Small intestine (tissue), 7 donors: ENCODE results near the gene TNFRSF1B. TPM values are rescaled to one million over a fixed set of nuclear protein-coding genes. Genes with fewer than 3 reads are reported as not detected.

Experiments used
- DNase-seq, 2 donors: peaks; one replicate each; pipeline versions ENCODE4 v3.0.0 to v3.0.0-alpha.2; 2013
- FAIRE-seq: peaks from 2 replicates; lab custom pipeline; 2012; peaks lifted over from hg19 to GRCh38; lab: Jason Lieb, UNC
- H3K27ac ChIP-seq, 3 donors: one replicate each; pipeline ENCODE4 v1.5.1; 2013; ENCODE audit warnings: low read length in 2 of 3, mild to moderate bottlenecking in 2 of 3, control low read depth in 1 of 3, inconsistent platforms in 1 of 3, low read depth in 1 of 3, moderate library complexity in 1 of 3
- H3K27me3 ChIP-seq, 3 donors: one replicate each; pipeline ENCODE4 v1.6.1; 2013; ENCODE audit warnings: low read length in 3 of 3, inconsistent platforms in 1 of 3; ENCODE audit not compliant: control insufficient read depth in 3 of 3, insufficient read depth in 3 of 3
- H3K36me3 ChIP-seq, 3 donors: one replicate each; pipeline ENCODE4 v1.6.1; 2013; ENCODE audit warnings: low read length in 3 of 3, inconsistent platforms in 1 of 3, low read depth in 1 of 3, mild to moderate bottlenecking in 1 of 3, moderate library complexity in 1 of 3; ENCODE audit not compliant: control insufficient read depth in 3 of 3, insufficient read depth in 2 of 3
- H3K4me1 ChIP-seq, 3 donors: one replicate each; pipeline ENCODE4 v1.6.1; 2013; ENCODE audit warnings: low read length in 2 of 3, inconsistent platforms in 1 of 3, low read depth in 1 of 3, mild to moderate bottlenecking in 1 of 3, moderate library complexity in 1 of 3; ENCODE audit not compliant: control insufficient read depth in 3 of 3, insufficient read depth in 2 of 3
- H3K4me3 ChIP-seq, 3 donors: one replicate each; pipeline ENCODE4 v1.5.1; 2013; ENCODE audit warnings: low read length in 3 of 3, control low read depth in 1 of 3, inconsistent platforms in 1 of 3, low read depth in 1 of 3, mild to moderate bottlenecking in 1 of 3, moderate library complexity in 1 of 3
- H3K9me3 ChIP-seq, 2 donors: one replicate each; pipeline ENCODE4 v1.6.1; 2013; ENCODE audit warnings: low read depth in 1 of 2, low read length in 1 of 2; ENCODE audit not compliant: control insufficient read depth in 2 of 2, insufficient read depth in 1 of 2
- WGBS, 3 donors: extraction: QIAGEN DNeasy Blood & Tissue Kit; methylation state at CpG; one replicate each; pipeline ENCODE4 v1.1.7; 2013; 5-methylcytosine and 5-hydroxymethylcytosine counted together
- polyA plus RNA-seq, 4 donors: library from polyadenylated mRNA; stranded (reverse) in 3 of 4; unstranded in 1 of 4; fragments of 200-250 nt in 3 of 4; fragments of 120-200 nt in 1 of 4; gene quantifications; one replicate each; pipeline versions ENCODE4 v1.2.1 to v1.2.3, GENCODE V29; 2013
- donor health status: healthy with polysubstance abuse.
- donor health status: control.
- donor health status: control.
- donor health status: Bipolar disorder and iron deficiency.
- donor health status: healthy.

Gene TNFRSF1B
- polyA plus RNA-seq, 4 donors: 16.0 to 30.4 (median 18.6) TPM

DNA sequence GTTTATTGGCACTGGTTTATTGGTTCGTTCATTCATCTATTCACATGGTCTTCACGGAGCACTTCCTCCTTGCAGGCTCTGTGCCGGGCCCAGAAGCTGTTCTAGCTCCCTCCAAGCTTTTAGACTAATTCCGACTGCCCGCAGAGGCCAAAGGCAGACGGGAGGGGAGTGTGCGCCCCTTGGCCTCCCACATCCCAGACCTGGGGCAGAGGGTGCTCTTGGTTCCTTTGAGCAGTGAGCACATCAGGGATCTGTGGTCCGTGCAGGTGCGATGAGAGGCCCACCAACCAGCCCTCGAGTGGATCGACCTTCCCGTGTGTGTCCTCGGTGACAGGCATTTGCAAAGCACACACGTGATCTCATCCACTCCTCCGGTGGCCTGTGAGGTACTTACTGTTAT lies 38.7 kb upstream of the TNFRSF1B start:
- DNase-seq: no peak
- H3K4me3 ChIP-seq: no peak overlapping the region
- no peaks in the 10 kb centered on the region for H3K36me3 ChIP-seq
- no peaks in the 10 kb centered on the region for H3K27me3 ChIP-seq
- no peaks in the 10 kb centered on the region for H3K9me3 ChIP-seq
- peaks cover 0 to 16% (median 3%) of the 10 kb centered on the region in 3 donors for H3K4me1 ChIP-seq
- WGBS, 3 donors: 88 to 92% (median 89%) methylated on average over 15 of the region's 15 CpGs
- FAIRE-seq: no peak
- H3K27ac ChIP-seq: no peak overlapping the region

GRCh38 chr1:12129624-12130023 lies 37.2 kb upstream of the TNFRSF1B start:
- no peak for FAIRE-seq

GRCh38 chr1:12130466-12131130 lies 36.2 kb upstream of the TNFRSF1B start:
- Histone ChIP-seq H3K27me3 (no peaks in the 10 kb centered on the region), H3K4me1 (peaks cover 0 to 14% (median 3%) of the 10 kb centered on the region in 3 donors), H3K27ac (peak overlapping the region in 1 of 3 donors; percentile 8), H3K36me3 (no peaks in the 10 kb centered on the region), H3K4me3 (no peak overlapping the region), H3K9me3 (no peaks in the 10 kb centered on the region)
- 67 to 70% (median 68%) methylated on average over 13 of the region's 13 CpGs for WGBS, 3 donors
- DNase-seq (no peak), FAIRE-seq (no peak)

More at GRCh38 chr1:12129624-12130023, 37.2 kb upstream of the TNFRSF1B start:
- Histone ChIP-seq H3K27ac (no peak overlapping the region), H3K4me1 (peaks cover 0 to 16% (median 3%) of the 10 kb centered on the region in 3 donors), H3K4me3 (no peak overlapping the region), H3K36me3 (no peaks in the 10 kb centered on the region), H3K27me3 (no peaks in the 10 kb centered on the region), H3K9me3 (no peaks in the 10 kb centered on the region)
- whole genome bisulfite sequencing, 3 donors: 61 to 72% (median 64%) methylated on average over 12 of the region's 12 CpGs
- peak in 1 of 2 donors; percentile 51 for DNase-seq

- Histone ChIP-seq H3K27ac (no peak overlapping the region), H3K9me3 (no peaks in the 10 kb centered on the region), H3K4me3 (no peak overlapping the region), H3K36me3 (no peaks in the 10 kb centered on the region), H3K27me3 (no peaks in the 10 kb centered on the region), H3K4me1 (peaks cover 0 to 19% (median 3%) of the 10 kb centered on the region in 3 donors)
- no peak for FAIRE-seq
- WGBS, 3 donors: 84 to 92% (median 90%) methylated on average over 8 of the region's 8 CpGs
- DNase-seq: no peak
These were observed 34.7 kb upstream of the TNFRSF1B start for GRCh38 chr1:12132078-12132477.

DNA sequence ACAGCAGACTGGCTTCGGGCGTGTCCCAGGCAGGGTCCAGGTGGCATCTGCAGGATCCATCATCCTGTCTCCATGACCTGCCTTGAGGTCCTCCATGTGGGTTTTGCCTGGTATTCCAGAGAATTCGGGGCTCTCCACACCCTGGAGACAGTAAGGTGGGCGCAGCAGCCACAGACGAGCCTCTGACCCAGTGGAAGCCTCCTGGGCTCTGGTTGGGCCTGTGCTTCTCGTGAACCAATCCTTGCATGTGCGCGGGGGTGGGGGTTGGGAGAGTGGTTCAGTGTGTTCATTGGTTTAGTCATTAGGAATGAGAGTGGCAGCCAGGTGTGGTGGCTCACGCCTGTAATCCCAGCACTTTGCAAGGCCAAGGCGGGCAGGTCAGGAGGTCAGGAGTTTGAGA lies 32.1 kb upstream of the TNFRSF1B start:
- FAIRE-seq: no peak
- no peaks in the 10 kb centered on the region for H3K36me3 ChIP-seq
- no peak overlapping the region for H3K27ac ChIP-seq
- no peaks in the 10 kb centered on the region for H3K27me3 ChIP-seq
- H3K4me3 ChIP-seq: no peak overlapping the region
- WGBS, 3 donors: 91 to 97% (median 95%) methylated on average over 10 of the region's 10 CpGs
- peaks cover 0 to 31% (median 3%) of the 10 kb centered on the region in 3 donors for H3K4me1 ChIP-seq
- no peaks in the 10 kb centered on the region for H3K9me3 ChIP-seq
- DNase-seq: no peak

- DNase-seq: no peak
- no peaks in the 10 kb centered on the region for H3K27me3 ChIP-seq
- peaks cover 0 to 25% (median 8%) of the 10 kb centered on the region in 3 donors for H3K4me1 ChIP-seq
- FAIRE-seq: no peak
- no peaks in the 10 kb centered on the region for H3K36me3 ChIP-seq
- 55 to 63% (median 61%) methylated on average over 6 of the region's 6 CpGs for WGBS, 3 donors
- peak overlapping the region in 1 of 3 donors; percentile 29 for H3K27ac ChIP-seq
- H3K9me3 ChIP-seq: no peaks in the 10 kb centered on the region
- no peak overlapping the region for H3K4me3 ChIP-seq
These were observed 31.2 kb upstream of the TNFRSF1B start for GRCh38 chr1:12135612-12136011.

DNA sequence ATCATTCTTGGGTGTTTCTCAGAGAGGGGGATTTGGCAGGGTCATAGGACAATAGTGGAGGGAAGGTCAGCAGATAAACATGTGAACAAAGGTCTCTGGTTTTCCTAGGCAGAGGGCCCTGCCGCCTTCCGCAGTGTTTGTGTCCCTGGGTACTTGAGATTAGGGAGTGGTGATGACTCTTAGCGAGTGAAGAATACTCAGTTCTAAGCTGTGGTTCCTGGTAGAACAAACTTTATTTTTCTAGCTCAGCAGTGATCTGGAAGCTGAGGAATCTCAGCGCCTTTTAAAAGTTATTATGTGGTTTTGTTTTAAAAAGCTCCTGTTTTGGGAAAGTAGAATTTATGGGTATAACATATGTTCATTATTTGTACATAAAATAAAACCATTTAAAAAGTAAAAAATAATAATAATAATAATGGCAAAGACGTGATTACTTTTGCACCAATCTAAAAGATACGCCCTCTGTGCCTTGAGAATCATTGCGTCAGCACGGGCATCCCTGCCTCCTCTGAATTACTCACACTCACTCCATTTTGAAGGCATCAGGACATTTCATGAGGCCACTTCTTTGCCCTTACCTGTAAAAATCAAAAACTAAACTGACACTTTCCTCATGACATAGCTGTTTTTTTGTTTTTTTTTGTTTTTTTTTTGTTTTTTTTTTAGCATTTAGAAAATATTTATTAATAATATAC lies 29.7 kb upstream of the TNFRSF1B start:
- no peak overlapping the region for H3K4me3 ChIP-seq
- DNase-seq (peak in 1 of 2 donors; percentile 39), FAIRE-seq (no peak)
- no peaks in the 10 kb centered on the region for H3K9me3 ChIP-seq
- H3K27me3 ChIP-seq: no peaks in the 10 kb centered on the region
- peaks cover 0 to 25% (median 8%) of the 10 kb centered on the region in 3 donors for H3K4me1 ChIP-seq
- peak overlapping the region in 1 of 3 donors; percentile 63 for H3K27ac ChIP-seq
- no peaks in the 10 kb centered on the region for H3K36me3 ChIP-seq
- WGBS, 3 donors: 52 to 66% (median 58%) methylated on average over 8 of the region's 8 CpGs

DNA sequence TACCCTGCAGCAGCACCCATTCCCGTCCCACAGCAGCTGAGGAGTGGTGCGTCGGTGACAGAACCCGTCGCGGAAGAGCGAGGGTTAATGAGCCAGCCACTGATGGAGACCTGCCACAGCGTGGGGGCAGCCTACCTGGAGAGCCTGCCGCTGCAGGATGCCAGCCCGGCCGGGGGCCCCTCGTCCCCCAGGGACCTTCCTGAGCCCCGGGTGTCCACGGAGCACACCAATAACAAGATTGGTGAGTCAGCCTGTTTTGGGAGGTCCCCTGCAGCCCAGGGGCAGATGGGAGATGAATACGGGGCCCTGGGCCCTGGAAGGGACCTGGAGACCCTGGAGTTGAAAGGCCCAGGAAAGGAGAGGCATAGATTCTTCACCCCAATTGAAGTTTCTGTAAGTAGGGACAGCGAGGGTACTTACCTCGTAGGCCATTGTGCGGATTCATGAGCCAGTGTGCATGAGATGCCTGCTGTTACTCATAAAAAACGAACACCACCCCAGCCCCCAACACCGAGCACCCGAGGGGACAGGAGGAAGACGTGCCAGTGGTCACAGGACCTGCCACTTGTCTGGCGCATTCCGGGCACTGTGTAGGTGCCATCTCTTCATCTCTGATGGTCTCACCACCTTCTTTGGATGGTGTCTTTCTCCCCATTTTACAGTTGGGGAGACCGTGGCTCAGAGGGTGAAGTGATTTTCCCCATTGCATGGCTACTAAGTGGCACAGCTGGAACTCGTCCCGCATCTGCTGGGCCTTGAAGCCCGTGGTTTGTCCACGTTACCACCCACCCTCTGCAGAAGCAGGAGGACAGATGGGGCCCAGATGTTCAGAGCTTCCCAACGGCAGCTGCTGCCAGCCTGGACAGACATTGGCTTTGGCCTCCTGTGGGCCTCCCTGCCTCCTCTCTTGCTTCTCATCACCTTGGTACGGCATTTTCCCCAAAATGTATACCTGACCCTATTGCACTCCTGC lies 28.3 kb upstream of the TNFRSF1B start:
- no peak overlapping the region for H3K4me3 ChIP-seq
- FAIRE-seq (no peak), DNase-seq (no peak)
- peaks cover 0 to 39% (median 7%) of the 10 kb centered on the region in 3 donors for H3K4me1 ChIP-seq
- no peaks in the 10 kb centered on the region for H3K9me3 ChIP-seq
- H3K27ac ChIP-seq: no peak overlapping the region
- 83 to 91% (median 85%) methylated on average over 31 of the region's 31 CpGs for WGBS, 3 donors
- peaks cover 0 to 2% (median 0%) of the 10 kb centered on the region in 3 donors for H3K36me3 ChIP-seq
- no peaks in the 10 kb centered on the region for H3K27me3 ChIP-seq
